ENCODE results near the gene AACS. TPM values are rescaled to one million over a fixed set of nuclear protein-coding genes. Genes with fewer than 3 reads are reported as not detected.
"Not testable (repeated sequence)": the region's sequence is repeated elsewhere in the genome, so short reads cannot be mapped to it uniquely, and the experiment has no call there.

Gene AACS
- polyA plus RNA-seq, 1 experiment = 27.5 TPM

DNA sequence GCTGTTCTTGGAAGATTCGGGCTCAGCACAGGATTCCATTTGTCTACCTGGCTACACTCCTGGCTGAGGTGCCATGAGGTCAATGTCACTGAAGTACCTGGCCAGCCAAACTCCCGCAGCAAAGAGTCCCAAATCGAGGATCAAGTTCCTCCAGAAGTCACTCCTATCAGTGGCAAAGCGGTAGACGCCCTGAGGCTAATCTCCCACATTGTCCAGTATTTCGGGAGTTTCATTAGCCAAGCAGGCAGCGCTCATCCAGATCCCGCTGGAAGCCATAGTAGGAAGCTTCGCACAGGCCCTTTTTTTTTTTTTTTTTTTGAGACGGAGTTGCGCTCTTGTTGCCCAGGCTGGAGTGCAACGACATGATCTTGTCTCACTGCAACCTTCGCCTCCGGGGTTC, 8.9 kb upstream of the AACS start:
- ChIA-PET POLR2A (no interaction called here), CTCF (interaction anchor here (0.6 kb wide), 1 partner anchor 205 kb away, joined by 4 read pairs; no protein-coding TSS in a partner anchor)
- no peak for DNase-seq (ENCODE audit: low read depth)
- no peaks in the 10 kb centered on the region for H3K36me3 ChIP-seq (ENCODE audit: control insufficient read depth, insufficient read depth, low read length)
- no peaks in the 10 kb centered on the region; the same call in 1 of the 2 replicates for H3K27me3 ChIP-seq (ENCODE audit: control insufficient read depth, insufficient read depth, low read length)
- TF ChIP-seq, protein P1, sequence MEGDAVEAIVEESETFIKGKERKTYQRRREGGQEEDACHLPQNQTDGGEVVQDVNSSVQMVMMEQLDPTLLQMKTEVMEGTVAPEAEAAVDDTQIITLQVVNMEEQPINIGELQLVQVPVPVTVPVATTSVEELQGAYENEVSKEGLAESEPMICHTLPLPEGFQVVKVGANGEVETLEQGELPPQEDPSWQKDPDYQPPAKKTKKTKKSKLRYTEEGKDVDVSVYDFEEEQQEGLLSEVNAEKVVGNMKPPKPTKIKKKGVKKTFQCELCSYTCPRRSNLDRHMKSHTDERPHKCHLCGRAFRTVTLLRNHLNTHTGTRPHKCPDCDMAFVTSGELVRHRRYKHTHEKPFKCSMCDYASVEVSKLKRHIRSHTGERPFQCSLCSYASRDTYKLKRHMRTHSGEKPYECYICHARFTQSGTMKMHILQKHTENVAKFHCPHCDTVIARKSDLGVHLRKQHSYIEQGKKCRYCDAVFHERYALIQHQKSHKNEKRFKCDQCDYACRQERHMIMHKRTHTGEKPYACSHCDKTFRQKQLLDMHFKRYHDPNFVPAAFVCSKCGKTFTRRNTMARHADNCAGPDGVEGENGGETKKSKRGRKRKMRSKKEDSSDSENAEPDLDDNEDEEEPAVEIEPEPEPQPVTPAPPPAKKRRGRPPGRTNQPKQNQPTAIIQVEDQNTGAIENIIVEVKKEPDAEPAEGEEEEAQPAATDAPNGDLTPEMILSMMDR (IDR thresholded peaks at IDR 0.05; ENCODE audit: insufficient read depth, low read depth, low read length) = no peak
- no peak overlapping the region for H3K4me3 ChIP-seq (ENCODE audit: low read depth, low read length)

DNA sequence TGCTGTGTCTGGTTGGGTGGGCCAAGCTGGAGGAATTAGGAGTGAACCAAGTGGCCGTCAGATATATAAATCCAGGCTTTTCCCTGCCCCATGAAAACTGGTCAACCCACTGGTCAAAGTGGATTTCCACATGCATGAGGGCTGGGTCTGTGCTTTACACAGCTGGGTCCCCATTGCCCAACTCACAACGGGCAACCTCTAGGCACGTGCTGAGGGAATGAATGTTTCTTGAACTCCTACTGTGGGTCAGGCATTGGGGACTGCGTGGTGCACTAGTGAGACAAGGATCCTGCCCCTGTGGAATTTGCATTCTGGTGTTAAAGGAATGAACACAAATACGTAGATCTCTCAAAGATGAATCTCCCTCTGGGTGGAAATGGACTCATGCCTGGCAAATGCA, 7.5 kb upstream of the AACS start:
- POLR2A ChIA-PET = no interaction called here
- CTCF ChIA-PET = no interaction called here
- Histone ChIP-seq H3K36me3 (ENCODE audit: control insufficient read depth, insufficient read depth, low read length) (no peaks in the 10 kb centered on the region), H3K4me3 (ENCODE audit: low read depth, low read length) (no peak overlapping the region), H3K27me3 (ENCODE audit: control insufficient read depth, insufficient read depth, low read length) (no peaks in the 10 kb centered on the region; the same call in 1 of the 2 replicates)
- DNase-seq (ENCODE audit: low read depth) = no peak
- TF ChIP-seq, protein P1 (IDR thresholded peaks at IDR 0.05; ENCODE audit: insufficient read depth, low read depth, low read length) = no peak

DNA sequence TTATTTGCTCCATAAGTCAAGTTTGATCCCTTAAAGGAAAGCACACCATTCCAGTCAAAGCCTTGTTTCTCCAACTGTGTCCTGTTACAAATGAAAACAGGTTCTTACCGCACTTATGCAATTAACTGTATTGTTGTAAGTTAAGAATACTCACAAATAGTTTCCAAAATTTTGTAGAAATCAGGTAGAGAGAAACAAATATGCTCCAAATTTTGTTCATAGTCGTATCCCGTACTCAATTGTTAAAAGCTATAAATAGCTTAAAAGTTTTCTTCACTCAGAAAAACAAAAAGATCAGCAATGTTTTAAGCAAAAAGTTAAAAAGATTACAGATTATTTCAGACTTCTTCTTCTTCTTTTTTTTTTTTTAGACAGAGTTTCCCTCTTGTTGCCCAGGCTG, 4.0 kb upstream of the AACS start:
- no peaks in the 10 kb centered on the region; the same call in 1 of the 2 replicates for H3K27me3 ChIP-seq (ENCODE audit: control insufficient read depth, insufficient read depth, low read length)
- TF ChIP-seq, protein P1 (IDR thresholded peaks at IDR 0.05; ENCODE audit: insufficient read depth, low read depth, low read length) = no peak
- no peak overlapping the region for H3K4me3 ChIP-seq (ENCODE audit: low read depth, low read length)
- ChIA-PET POLR2A (no interaction called here), CTCF (no interaction called here)
- DNase-seq (ENCODE audit: low read depth) = no peak
- no peaks in the 10 kb centered on the region for H3K36me3 ChIP-seq (ENCODE audit: control insufficient read depth, insufficient read depth, low read length)

DNA sequence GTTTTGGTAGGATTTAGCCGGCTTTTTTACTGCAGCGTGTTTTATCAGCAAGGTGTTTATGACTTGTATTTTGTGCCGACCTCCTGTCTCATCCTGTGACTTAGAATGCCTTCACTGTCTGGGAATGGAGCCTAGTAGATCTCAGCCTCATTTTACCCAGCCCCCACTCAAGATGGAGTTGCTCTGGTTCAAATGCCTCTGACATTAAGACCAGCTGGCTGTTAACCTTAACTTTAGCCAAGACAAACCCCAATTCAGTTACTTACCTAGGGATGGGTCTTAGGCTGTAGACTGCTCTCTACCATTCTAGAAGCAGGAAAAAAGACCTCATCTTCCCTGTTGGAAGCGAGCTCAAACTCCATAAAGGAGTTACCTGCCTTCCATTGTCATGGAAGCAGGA, 1.7 kb upstream of the AACS start:
- POLR2A ChIA-PET; H3K36me3 ChIP-seq (ENCODE audit: control insufficient read depth, insufficient read depth, low read length); H3K27me3 ChIP-seq (ENCODE audit: control insufficient read depth, insufficient read depth, low read length); H3K4me3 ChIP-seq (ENCODE audit: low read depth, low read length); CTCF ChIA-PET; DNase-seq (ENCODE audit: low read depth): not testable (repeated sequence)

DNA sequence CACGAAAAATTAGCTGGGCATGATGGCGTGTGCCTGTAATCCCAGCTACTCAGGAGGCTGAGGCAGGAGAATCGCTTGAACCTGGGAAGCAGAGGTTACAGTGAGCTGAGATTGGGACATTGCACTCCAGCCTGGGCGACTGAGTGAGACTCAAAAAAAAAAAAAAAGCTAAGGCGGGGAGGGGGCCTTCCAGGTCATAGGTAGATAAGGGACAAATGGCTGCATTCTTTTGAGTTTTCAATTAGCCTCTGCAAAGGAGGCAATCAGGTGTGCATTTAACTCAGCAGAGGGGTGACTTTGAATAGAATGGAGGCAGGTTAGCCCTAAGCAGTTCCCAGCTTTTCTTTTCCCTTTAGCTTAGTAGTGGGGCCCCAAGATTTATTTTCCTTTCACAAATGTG, 743 bp upstream of the AACS start:
- ChIA-PET POLR2A (no interaction called here), CTCF (no interaction called here)
- no peaks in the 10 kb centered on the region; the same call in 1 of the 2 replicates for H3K27me3 ChIP-seq (ENCODE audit: control insufficient read depth, insufficient read depth, low read length)
- TF ChIP-seq, protein P1 (IDR thresholded peaks at IDR 0.05; ENCODE audit: insufficient read depth, low read depth, low read length) = no peak
- H3K4me3 ChIP-seq (ENCODE audit: low read depth, low read length) = no peak overlapping the region
- no peak for DNase-seq (ENCODE audit: low read depth)
- peaks cover 1% of the 10 kb centered on the region for H3K36me3 ChIP-seq (ENCODE audit: control insufficient read depth, insufficient read depth, low read length)

DNA sequence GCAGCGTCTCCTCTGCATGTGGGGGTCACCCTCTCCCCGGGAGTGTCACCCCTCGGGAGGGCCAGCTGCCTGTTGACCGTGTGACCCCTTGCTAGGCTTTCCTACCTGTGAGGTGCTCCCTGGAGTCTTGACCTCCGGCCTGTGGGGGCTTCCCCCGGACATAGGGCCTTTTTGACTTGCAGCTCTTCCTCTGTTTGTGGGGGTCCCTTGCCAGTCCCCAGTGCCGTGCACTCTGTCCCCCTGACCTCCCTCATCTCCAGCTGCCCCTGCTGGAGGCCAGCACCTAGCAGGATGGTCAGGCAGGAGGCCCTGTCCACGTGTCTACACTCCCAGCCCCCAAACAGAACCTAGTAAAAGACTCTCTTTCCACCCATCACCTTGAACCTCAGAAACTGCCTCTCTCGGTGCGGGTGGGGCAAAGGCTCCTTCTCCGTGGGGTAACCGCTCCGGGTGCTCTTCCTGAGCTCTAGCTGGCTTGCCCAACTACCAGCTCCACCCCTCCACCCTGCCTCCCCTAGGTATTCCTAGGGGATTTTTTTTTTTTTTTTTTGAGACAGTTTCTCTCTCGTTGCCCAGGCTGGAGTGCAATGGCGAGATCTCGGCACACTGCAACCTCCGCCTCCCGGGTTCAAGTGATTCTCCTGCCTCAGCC, 810 bp downstream of the AACS start:
- ChIA-PET POLR2A (no interaction called here), CTCF (interaction anchor here (0.6 to 1.3 kb wide), 3 partner anchors 13 to 195 kb away, joined by 3 read pairs; no protein-coding TSS in a partner anchor)
- Histone ChIP-seq H3K36me3 (ENCODE audit: control insufficient read depth, insufficient read depth, low read length) (peaks cover 2% of the 10 kb centered on the region), H3K4me3 (ENCODE audit: low read depth, low read length) (peak overlapping the region; percentile 56), H3K27me3 (ENCODE audit: control insufficient read depth, insufficient read depth, low read length) (no peaks in the 10 kb centered on the region)
- no peak for DNase-seq (ENCODE audit: low read depth)
- TF ChIP-seq, protein P1 (IDR thresholded peaks at IDR 0.05; ENCODE audit: insufficient read depth, low read depth, low read length) = no peak

Measured in BJ (cell line).